Fibroblast of the aortic adventitia (primary cell): ENCODE data around the gene SDC3. TPM values are rescaled to one million over a fixed set of nuclear protein-coding genes. Genes with fewer than 3 reads are reported as not detected.

ENCODE experiments used
- DNase-seq: peaks from one replicate; pipeline ENCODE4 v3.0.0-alpha.2; 2010; ENCODE audit warnings: low read depth
- H3K4me3 ChIP-seq: 2 replicates; pipeline ENCODE4 v1.5.1; 2011; ENCODE audit warnings: low read depth, mild to moderate bottlenecking, control low read depth, low read length, moderate library complexity
- CTCF ChIP-seq: IDR thresholded peaks from 2 replicates; pipeline ENCODE4 v1.5.1; 2011; ENCODE audit warnings: mild to moderate bottlenecking, low read length, control low read depth, inconsistent platforms; ENCODE audit not compliant: insufficient read depth
- total RNA-seq: library from RNA; depleted of rRNA; stranded (reverse); fragments of >200 nt; gene quantifications from 2 replicates; pipeline ENCODE4 v1.2.3, GENCODE V29; 2012; ENCODE audit warnings: low replicate concordance

Gene SDC3
- total RNA-seq, 1 donor = 47.5 TPM

DNA sequence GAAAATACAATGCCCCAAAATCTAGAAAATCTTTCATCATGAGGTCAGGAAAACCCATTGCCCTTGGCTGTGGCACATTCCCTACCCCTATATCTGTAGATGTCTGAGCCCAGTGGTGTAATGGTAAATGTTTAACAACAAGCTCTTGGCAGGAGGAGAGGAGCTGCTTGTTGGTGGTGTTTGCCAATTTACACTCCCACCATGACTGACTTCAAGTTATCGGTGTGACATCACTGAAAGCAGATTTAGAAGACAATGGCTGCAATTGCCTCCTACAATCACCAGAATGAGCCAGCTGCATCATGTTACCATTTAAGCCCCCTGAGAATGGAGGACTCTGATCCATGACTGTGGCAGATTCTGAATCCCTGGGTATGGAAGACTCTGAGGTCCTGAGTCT, 70.9 kb downstream of the SDC3 start:
- TF ChIP-seq CTCF = no peak

GRCh38 chr1:30834253-30834652, 74.3 kb downstream of the SDC3 start:
- no peak for TF ChIP-seq CTCF

More for the DNA sequence above, 70.9 kb downstream of the SDC3 start:
- no peak overlapping the region for H3K4me3 ChIP-seq
- DNase-seq = no peak

DNA sequence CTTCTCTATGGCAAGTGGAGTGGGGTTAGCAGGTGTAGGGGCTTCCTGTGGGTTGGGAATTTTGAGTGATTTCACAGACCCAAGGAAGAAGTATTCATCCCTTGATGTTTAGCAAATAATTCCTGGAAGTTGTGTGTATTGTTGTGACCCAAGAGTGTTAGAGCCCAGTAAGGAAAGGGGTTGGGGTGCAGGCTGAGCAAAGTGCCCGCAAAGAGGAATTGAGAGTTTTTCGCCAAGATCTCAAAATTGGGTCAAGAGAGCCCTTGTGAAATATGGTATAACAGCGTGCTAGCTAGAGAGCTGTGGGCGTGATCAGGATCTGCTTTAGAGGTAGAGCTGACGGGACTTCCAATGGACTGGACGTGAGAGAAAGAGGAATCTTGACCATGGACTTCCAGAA, 78.0 kb downstream of the SDC3 start:
- no peak overlapping the region for H3K4me3 ChIP-seq
- DNase-seq = no peak
- no peak for TF ChIP-seq CTCF

More at GRCh38 chr1:30834253-30834652, 74.3 kb downstream of the SDC3 start:
- no peak overlapping the region for H3K4me3 ChIP-seq
- no peak for DNase-seq

DNA sequence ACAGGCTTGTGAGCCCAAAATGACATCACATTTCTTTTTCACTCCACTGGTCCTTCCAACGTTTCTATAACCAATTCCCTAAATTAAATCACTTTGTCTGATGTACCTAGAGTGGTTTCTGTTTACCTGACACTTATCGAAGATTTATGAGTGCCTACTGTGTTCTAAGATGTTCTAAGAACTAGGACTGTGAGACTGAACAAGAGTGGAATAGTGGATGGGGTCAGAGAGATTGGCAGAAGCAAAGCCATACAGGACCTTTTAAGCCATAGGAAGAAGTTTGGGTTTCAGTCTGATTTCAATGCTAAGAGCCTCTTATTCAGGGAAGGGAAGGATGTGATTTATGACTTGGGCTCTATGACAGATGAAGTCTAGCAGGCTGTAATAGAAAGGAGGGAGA, 78.7 kb downstream of the SDC3 start:
- no peak for DNase-seq
- no peak overlapping the region for H3K4me3 ChIP-seq
- TF ChIP-seq CTCF = no peak

- no peak for TF ChIP-seq CTCF
- DNase-seq = no peak
- peak overlapping the region; percentile 62 for H3K4me3 ChIP-seq
Observed at GRCh38 chr1:30824736-30825429, 83.7 kb downstream of the SDC3 start.

- DNase-seq = peak; percentile 100
- peak overlapping the region; percentile 73 for H3K4me3 ChIP-seq
- TF ChIP-seq CTCF = no peak
Observed at GRCh38 chr1:30823969-30824735, 84.4 kb downstream of the SDC3 start.
